ENCODE data around the gene KCNH8. TPM values are rescaled to one million over a fixed set of nuclear protein-coding genes. Genes with fewer than 3 reads are reported as not detected.
"Not testable (repeated sequence)": the region's sequence is repeated elsewhere in the genome, so short reads cannot be mapped to it uniquely, and the experiment has no call there.

Gene KCNH8
- total and polyA plus RNA-seq, 4 experiments from 2014 or later: 0.06 to 0.19 TPM; not detected in 2

DNA sequence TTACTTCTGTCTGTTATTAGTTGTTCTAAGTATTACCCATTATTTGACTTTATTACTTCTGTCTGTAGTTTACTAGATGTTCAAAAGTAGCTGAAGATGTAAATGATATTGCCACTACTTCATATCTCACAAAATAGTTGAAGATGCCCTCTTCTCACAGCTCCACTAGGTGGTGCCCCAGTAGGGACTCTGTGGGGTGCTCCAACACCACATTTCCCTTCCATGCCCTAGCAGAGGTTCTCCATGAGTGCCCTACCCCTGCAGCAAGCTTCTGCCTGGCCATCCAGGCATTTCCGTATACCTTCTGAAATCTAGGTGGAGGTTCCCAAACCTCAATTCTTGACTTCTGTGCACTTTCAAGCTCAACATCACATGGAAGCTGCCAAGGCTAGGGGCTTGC is 80.8 kb downstream of the KCNH8 start:
- CTCF ChIA-PET (ENCODE audit: partially characterized antibody): no interaction called here
- H3K4me3 ChIP-seq (ENCODE audit: low read length in 2 of 2): no peak overlapping the region

DNA sequence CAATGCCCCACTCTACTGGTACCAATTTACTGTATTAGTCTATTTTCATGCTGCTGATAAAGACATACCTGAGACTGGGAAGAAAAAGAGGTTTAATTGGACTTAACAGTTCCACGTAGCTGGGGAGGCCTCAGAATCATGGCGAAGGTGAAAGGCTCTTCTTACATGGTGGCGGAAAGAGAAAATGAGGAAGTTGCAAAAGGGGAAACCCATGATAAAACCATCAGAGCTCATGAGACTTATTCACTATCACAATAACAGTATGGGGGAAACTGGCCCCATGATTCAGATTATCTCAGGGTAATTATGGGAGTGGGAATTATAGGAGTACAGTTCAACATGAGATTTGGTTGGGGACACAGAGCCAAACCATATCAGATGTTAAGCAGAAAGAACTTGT is 81.6 kb downstream of the KCNH8 start:
- H3K4me1 ChIP-seq (ENCODE audit: insufficient read depth, low read length); CTCF ChIA-PET (ENCODE audit: partially characterized antibody); H3K27me3 Mint-ChIP-seq: not testable (repeated sequence)

More for the DNA sequence above, 80.8 kb downstream of the KCNH8 start:
- Mint-ChIP-seq H3K27me3 (no peaks in the 10 kb centered on the region), H3K4me1 (no peaks in the 10 kb centered on the region), H3K9me3 (peaks cover 0 to 3% (median 0%) of the 10 kb centered on the region in 8 donors), H3K4me3 (no peak overlapping the region), H3K36me3 (no peaks in the 10 kb centered on the region), H3K27ac (no peak overlapping the region)
- intact Hi-C loops (cut with micrococcal nuclease): no loop called here
- Histone ChIP-seq H3K4me1 (ENCODE audit: insufficient read depth, low read length) (no peaks in the 10 kb centered on the region), H3K27me3 (ENCODE audit: insufficient read depth, low read length) (no peaks in the 10 kb centered on the region), H3K36me3 (ENCODE audit: insufficient read depth, low read length) (no peaks in the 10 kb centered on the region), H3K9me3 (ENCODE audit: control insufficient read depth in 1 of 2, low read length in 2 of 2) (no peaks in the 10 kb centered on the region), H3K27ac (ENCODE audit: low read depth, low read length) (no peak overlapping the region)
- POLR2A ChIA-PET (ENCODE audit: partially characterized antibody): no interaction called here
- no peak for DNase-seq

DNA sequence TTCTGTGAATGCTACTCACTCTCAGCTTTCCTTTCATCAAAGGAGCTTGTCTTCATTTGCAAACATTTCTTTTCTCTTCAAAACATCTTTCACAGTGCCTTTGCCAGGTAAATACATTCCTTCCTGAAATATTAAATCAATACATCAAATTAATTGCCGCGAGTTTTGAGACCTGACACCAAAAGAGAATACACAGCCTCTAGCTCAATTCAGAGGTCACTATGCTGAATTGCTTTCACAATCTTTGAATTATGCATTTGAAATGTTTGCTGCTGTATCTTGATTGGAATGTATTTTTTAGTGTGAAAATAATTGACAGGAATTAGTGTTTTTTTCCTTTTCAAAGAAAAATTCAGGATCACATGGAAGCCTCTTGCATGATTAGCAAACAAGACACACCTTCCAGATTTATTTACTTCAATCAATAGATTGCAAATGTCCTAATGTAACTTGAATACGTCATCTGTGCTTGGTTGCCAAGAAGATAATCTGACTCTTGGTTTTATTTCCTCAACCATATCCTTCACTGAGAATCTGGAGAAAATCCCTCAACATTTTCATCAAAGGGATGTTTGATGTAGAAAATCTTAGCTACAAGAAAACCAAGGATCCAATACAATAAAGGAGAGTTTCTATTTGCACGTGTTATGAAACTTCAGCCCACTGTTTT is 83.6 kb downstream of the KCNH8 start:
- ChIA-PET POLR2A (ENCODE audit: partially characterized antibody) (no interaction called here), CTCF (ENCODE audit: partially characterized antibody) (no interaction called here)
- Mint-ChIP-seq H3K27ac (no peak overlapping the region), H3K4me3 (no peak overlapping the region), H3K9me3 (peaks cover 0 to 3% (median 0%) of the 10 kb centered on the region in 8 donors), H3K4me1 (no peaks in the 10 kb centered on the region), H3K36me3 (no peaks in the 10 kb centered on the region), H3K27me3 (no peaks in the 10 kb centered on the region)
- H3K4me3 ChIP-seq (ENCODE audit: low read length in 2 of 2): no peak overlapping the region
- no peaks in the 10 kb centered on the region for H3K9me3 ChIP-seq (ENCODE audit: control insufficient read depth in 1 of 2, low read length in 2 of 2)
- H3K27ac ChIP-seq (ENCODE audit: low read depth, low read length): no peak overlapping the region
- DNase-seq: no peak
- H3K27me3 ChIP-seq (ENCODE audit: insufficient read depth, low read length): no peaks in the 10 kb centered on the region
- H3K36me3 ChIP-seq (ENCODE audit: insufficient read depth, low read length): no peaks in the 10 kb centered on the region
- intact Hi-C loops (cut with micrococcal nuclease): no loop called here
- H3K4me1 ChIP-seq (ENCODE audit: insufficient read depth, low read length): no peaks in the 10 kb centered on the region

More for the DNA sequence above, 81.6 kb downstream of the KCNH8 start:
- H3K4me3 Mint-ChIP-seq; H3K9me3 ChIP-seq (ENCODE audit: control insufficient read depth in 1 of 2, low read length in 2 of 2); H3K9me3 Mint-ChIP-seq; H3K36me3 ChIP-seq (ENCODE audit: insufficient read depth, low read length); POLR2A ChIA-PET (ENCODE audit: partially characterized antibody); H3K27ac Mint-ChIP-seq; H3K4me1 Mint-ChIP-seq; intact Hi-C loops (cut with micrococcal nuclease); DNase-seq; H3K4me3 ChIP-seq (ENCODE audit: low read length in 2 of 2); H3K36me3 Mint-ChIP-seq; H3K27ac ChIP-seq (ENCODE audit: low read depth, low read length); H3K27me3 ChIP-seq (ENCODE audit: insufficient read depth, low read length): not testable (repeated sequence)

DNA sequence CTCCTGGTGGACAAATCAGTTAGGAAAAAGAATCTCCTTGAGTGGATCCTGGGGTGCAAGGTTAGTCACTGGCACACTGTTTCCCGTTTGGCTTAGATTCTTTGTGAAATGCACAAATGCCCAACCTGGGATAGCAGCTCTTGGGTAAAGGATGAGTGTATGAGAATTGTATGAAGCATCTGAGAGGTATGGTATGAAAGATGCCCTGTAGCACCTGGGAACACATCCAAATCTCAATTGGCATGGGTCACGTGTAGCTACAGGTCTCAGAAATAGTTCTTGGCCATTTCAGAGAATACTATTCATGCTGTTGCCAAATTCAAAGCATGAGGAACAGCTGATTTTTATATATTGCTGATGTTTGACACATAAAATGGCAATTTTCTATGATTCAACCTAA is 84.3 kb downstream of the KCNH8 start:
- ChIA-PET CTCF (ENCODE audit: partially characterized antibody) (no interaction called here), POLR2A (ENCODE audit: partially characterized antibody) (no interaction called here)
- intact Hi-C loops (cut with micrococcal nuclease): no loop called here
- no peak for DNase-seq
- H3K9me3 ChIP-seq (ENCODE audit: control insufficient read depth in 1 of 2, low read length in 2 of 2): no peaks in the 10 kb centered on the region
- H3K36me3 ChIP-seq (ENCODE audit: insufficient read depth, low read length): no peaks in the 10 kb centered on the region
- no peak overlapping the region for H3K27ac Mint-ChIP-seq
- H3K27me3 Mint-ChIP-seq: no peaks in the 10 kb centered on the region
- H3K4me3 Mint-ChIP-seq: no peak overlapping the region
- no peaks in the 10 kb centered on the region for H3K27me3 ChIP-seq (ENCODE audit: insufficient read depth, low read length)
- no peak overlapping the region for H3K4me3 ChIP-seq (ENCODE audit: low read length in 2 of 2)
- no peaks in the 10 kb centered on the region for H3K36me3 Mint-ChIP-seq
- H3K27ac ChIP-seq (ENCODE audit: low read depth, low read length): no peak overlapping the region
- H3K4me1 ChIP-seq (ENCODE audit: insufficient read depth, low read length): no peaks in the 10 kb centered on the region
- H3K4me1 Mint-ChIP-seq: no peaks in the 10 kb centered on the region
- H3K9me3 Mint-ChIP-seq: peaks cover 0 to 3% (median 0%) of the 10 kb centered on the region in 8 donors

DNA sequence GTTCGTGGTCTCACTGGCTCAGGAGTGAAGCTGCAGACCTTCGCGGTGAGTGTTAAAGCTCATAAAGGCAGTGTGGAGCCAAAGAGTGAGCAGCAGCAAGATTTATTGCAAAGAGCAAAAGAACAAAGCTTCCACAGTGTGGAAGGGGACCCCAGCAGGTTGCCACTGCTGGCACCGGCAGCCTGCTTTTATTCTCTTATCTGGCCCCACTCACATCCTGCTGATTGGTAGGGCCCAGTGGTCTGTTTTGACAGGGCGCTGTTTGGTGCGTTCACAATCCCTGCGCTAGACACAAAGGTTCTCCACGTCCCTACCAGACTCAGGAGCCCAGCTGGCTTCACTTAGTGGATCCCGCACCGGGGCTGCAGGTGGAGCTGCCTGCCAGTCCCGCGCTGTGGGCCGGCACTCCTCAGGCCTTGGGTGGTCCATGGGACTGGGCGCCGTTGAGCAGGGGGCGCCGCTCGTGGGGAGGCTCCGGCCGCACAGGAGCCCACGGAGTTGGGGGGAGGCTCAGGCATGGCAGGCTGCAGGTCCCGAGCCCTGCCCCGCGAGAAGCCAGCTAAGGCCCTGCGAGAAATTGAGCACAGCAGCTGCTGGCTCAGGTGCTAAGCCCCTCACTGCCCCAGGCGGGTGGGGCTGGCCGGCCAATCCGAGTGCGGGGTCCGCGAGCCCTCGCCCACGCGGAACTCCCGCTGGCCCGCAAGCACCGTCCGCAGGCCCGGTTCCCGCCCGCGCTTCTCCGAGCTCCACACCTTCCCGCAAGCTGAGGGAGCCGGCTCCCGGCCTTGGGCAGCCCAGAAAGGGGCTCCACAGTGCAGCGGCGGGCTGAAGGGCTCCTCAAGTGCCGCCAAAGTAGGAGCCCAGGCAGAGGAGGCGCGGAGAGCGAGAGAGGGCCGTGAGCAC is 85.8 kb downstream of the KCNH8 start:
- POLR2A ChIA-PET (ENCODE audit: partially characterized antibody); H3K27me3 Mint-ChIP-seq; H3K36me3 ChIP-seq (ENCODE audit: insufficient read depth, low read length); CTCF ChIA-PET (ENCODE audit: partially characterized antibody); DNase-seq; intact Hi-C loops (cut with micrococcal nuclease); H3K4me1 ChIP-seq (ENCODE audit: insufficient read depth, low read length); H3K36me3 Mint-ChIP-seq; H3K4me1 Mint-ChIP-seq; H3K4me3 ChIP-seq (ENCODE audit: low read length in 2 of 2); H3K27ac ChIP-seq (ENCODE audit: low read depth, low read length); H3K27ac Mint-ChIP-seq; H3K9me3 Mint-ChIP-seq; H3K27me3 ChIP-seq (ENCODE audit: insufficient read depth, low read length); H3K9me3 ChIP-seq (ENCODE audit: control insufficient read depth in 1 of 2, low read length in 2 of 2); H3K4me3 Mint-ChIP-seq: not testable (repeated sequence)

DNA sequence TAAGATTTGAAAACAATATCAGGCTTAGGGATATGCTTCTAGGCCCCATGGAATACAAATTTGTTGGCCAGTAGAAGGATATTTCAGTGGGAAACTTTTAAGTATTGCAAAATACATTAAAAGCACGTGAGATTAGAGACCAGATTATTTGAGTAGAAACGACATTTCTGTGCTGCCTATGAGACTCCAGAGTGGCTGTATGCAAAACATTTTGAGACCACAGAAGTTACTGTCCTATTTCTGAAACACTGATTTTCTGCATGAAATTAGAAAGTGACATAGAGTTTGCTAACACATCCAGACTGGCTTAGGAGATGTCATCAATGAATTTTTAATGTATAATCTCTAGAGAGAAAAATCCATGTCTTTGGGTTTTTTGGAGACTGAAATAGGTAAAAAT is 99.8 kb downstream of the KCNH8 start:
- Histone ChIP-seq H3K36me3 (ENCODE audit: insufficient read depth, low read length) (no peaks in the 10 kb centered on the region), H3K9me3 (ENCODE audit: control insufficient read depth in 1 of 2, low read length in 2 of 2) (no peaks in the 10 kb centered on the region), H3K27ac (ENCODE audit: low read depth, low read length) (no peak overlapping the region), H3K4me1 (ENCODE audit: insufficient read depth, low read length) (no peaks in the 10 kb centered on the region), H3K4me3 (ENCODE audit: low read length in 2 of 2) (no peak overlapping the region), H3K27me3 (ENCODE audit: insufficient read depth, low read length) (no peaks in the 10 kb centered on the region)
- CTCF ChIA-PET (ENCODE audit: partially characterized antibody): no interaction called here
- Mint-ChIP-seq H3K27ac (no peak overlapping the region), H3K4me1 (no peaks in the 10 kb centered on the region), H3K4me3 (no peak overlapping the region), H3K9me3 (peaks cover 0 to 11% (median 4%) of the 10 kb centered on the region in 8 donors), H3K36me3 (no peaks in the 10 kb centered on the region), H3K27me3 (no peaks in the 10 kb centered on the region)
- DNase-seq: no peak
- intact Hi-C loops (cut with micrococcal nuclease): no loop called here
- POLR2A ChIA-PET (ENCODE audit: partially characterized antibody): no interaction called here

DNA sequence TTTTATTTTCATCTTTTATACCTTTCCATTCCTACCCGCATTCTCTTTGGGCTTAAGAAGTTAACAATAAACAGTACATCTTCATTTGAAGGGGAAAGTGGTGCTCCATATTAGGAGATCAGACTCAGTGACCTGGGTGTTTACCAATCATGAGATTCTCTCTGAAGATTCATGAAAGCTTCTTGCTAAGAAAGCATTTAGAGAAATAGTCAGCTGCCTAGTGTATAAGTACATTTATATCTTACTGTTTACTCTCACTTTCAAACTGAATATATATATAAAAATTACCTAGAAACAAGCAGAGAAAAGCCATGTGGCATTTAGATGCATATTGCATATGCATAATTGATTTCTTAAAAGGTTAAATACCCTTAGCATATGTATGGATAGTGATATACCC is 100.5 kb downstream of the KCNH8 start:
- Histone ChIP-seq H3K27me3 (ENCODE audit: insufficient read depth, low read length) (no peaks in the 10 kb centered on the region), H3K9me3 (ENCODE audit: control insufficient read depth in 1 of 2, low read length in 2 of 2) (no peaks in the 10 kb centered on the region), H3K4me1 (ENCODE audit: insufficient read depth, low read length) (no peaks in the 10 kb centered on the region), H3K4me3 (ENCODE audit: low read length in 2 of 2) (no peak overlapping the region), H3K36me3 (ENCODE audit: insufficient read depth, low read length) (no peaks in the 10 kb centered on the region), H3K27ac (ENCODE audit: low read depth, low read length) (no peak overlapping the region)
- no peak overlapping the region for H3K27ac Mint-ChIP-seq
- CTCF ChIA-PET (ENCODE audit: partially characterized antibody): no interaction called here
- H3K9me3 Mint-ChIP-seq: peaks cover 0 to 11% (median 4%) of the 10 kb centered on the region in 8 donors
- intact Hi-C loops (cut with micrococcal nuclease): no loop called here
- no peak overlapping the region for H3K4me3 Mint-ChIP-seq
- POLR2A ChIA-PET (ENCODE audit: partially characterized antibody): no interaction called here
- H3K36me3 Mint-ChIP-seq: no peaks in the 10 kb centered on the region
- no peaks in the 10 kb centered on the region for H3K4me1 Mint-ChIP-seq
- DNase-seq: no peak
- no peaks in the 10 kb centered on the region for H3K27me3 Mint-ChIP-seq
